Endothelial cell of umbilical vein (primary cell): Measurements from ENCODE around the gene ITGA7. TPM values are rescaled to one million over a fixed set of nuclear protein-coding genes. Genes with fewer than 3 reads are reported as not detected.

ENCODE experiments used
- BruUV-seq: library from RNA; stranded (reverse); fragments of 400-500 nt; replicated peaks from 2 replicates; lab custom pipeline; 2021; lab: Mats Ljungman, UMichigan
- CTCF ChIA-PET: fragments of 300-600, 350-600 bp; sonication (Branson Sonifier 250); formaldehyde crosslinking; loops from one replicate; lab custom pipeline; 2021; ENCODE audit warnings: antibody characterized with exemption, inconsistent platforms; lab: Charles Lee
- POLR2A ChIA-PET: fragments of 300-600, 350-600 bp; sonication (Branson Sonifier 250); formaldehyde crosslinking; loops from one replicate; lab custom pipeline; 2021; ENCODE audit warnings: antibody characterized with exemption, inconsistent platforms; lab: Charles Lee
- DNase-seq: peaks from one replicate; pipeline ENCODE4 v3.0.0-alpha.2; 2011; ENCODE audit warnings: low read depth, low spot score
- FAIRE-seq: peaks from 2 replicates; lab custom pipeline; 2011; peaks lifted over from hg19 to GRCh38; lab: Jason Lieb, UNC
- H2AFZ ChIP-seq: 2 replicates; pipeline ENCODE4 v1.6.0; 2012; ENCODE audit warnings: low read depth, low read length, control low read depth, inconsistent platforms
- H3K27ac ChIP-seq: 2 replicates; pipeline ENCODE4 v1.5.1; 2011; ENCODE audit warnings: low read depth, mild to moderate bottlenecking, control low read depth, low read length, moderate library complexity; ENCODE audit not compliant: insufficient read depth
- H3K27me3 ChIP-seq, 2 experiments: 2 replicates each; pipeline versions ENCODE4 v1.6.0 to v1.6.1; 2011; ENCODE audit warnings: low read length in 2 of 2, mixed read lengths in 1 of 2; ENCODE audit not compliant: control insufficient read depth in 2 of 2, insufficient read depth in 2 of 2
- H3K36me3 ChIP-seq, 2 experiments: 2 replicates in 1 of 2; 3 replicates in 1 of 2; pipeline ENCODE4 v1.5.1; 2011; ENCODE audit warnings: low read length in 2 of 2, mild to moderate bottlenecking in 1 of 2, moderate library complexity in 1 of 2; ENCODE audit not compliant: control insufficient read depth in 2 of 2, insufficient read depth in 2 of 2; ENCODE audit errors: extremely low read depth in 1 of 2
- H3K4me1 ChIP-seq: 3 replicates; pipeline ENCODE4 v1.5.1; 2011; ENCODE audit warnings: mild to moderate bottlenecking, low read length; ENCODE audit not compliant: control insufficient read depth, insufficient read depth; ENCODE audit errors: extremely low read depth
- H3K4me2 ChIP-seq: 2 replicates; pipeline ENCODE4 v1.6.1; 2011; ENCODE audit warnings: low read length, control low read depth, mixed read lengths; ENCODE audit not compliant: insufficient read depth
- H3K4me3 ChIP-seq, 3 experiments: fragments of 200-600 bp in 1 of 3; sonication (generic), shearing (Covaris generic) in 1 of 3; replicated peaks in 1 of 3; 2 replicates each; pipeline ENCODE4 v1.5.1; 2011 to 2016; ENCODE audit warnings: control low read depth in 3 of 3, low read length in 3 of 3, mild to moderate bottlenecking in 2 of 3, inconsistent platforms in 1 of 3, low read depth in 1 of 3, moderate library complexity in 1 of 3; ENCODE audit not compliant: insufficient read depth in 1 of 3
- H3K79me2 ChIP-seq: 2 replicates; pipeline ENCODE4 v1.6.0; 2012; ENCODE audit warnings: low read length, inconsistent platforms; ENCODE audit not compliant: control insufficient read depth, insufficient read depth
- H3K9ac ChIP-seq: replicated peaks from 2 replicates; pipeline ENCODE3; 2011; ENCODE audit warnings: low read length, control low read depth; ENCODE audit not compliant: insufficient read depth; ENCODE audit errors: extremely low read depth
- H3K9me1 ChIP-seq: replicated peaks from 3 replicates; pipeline ENCODE4 v1.6.0; 2011; ENCODE audit warnings: mild to moderate bottlenecking, low read length; ENCODE audit not compliant: control insufficient read depth, insufficient read depth; ENCODE audit errors: extremely low read depth
- H3K9me3 ChIP-seq: replicated peaks from 2 replicates; pipeline ENCODE4 v1.5.1; 2012; ENCODE audit warnings: low read length, inconsistent platforms; ENCODE audit not compliant: control insufficient read depth, insufficient read depth
- H4K20me1 ChIP-seq: replicated peaks from 2 replicates; pipeline ENCODE3; 2011; ENCODE audit warnings: mild to moderate bottlenecking, low read length; ENCODE audit not compliant: control insufficient read depth, insufficient read depth; ENCODE audit errors: extremely low read depth
- EZH2 ChIP-seq: IDR thresholded peaks from 2 replicates; pipeline ENCODE4 v1.6.1; 2012; ENCODE audit warnings: borderline replicate concordance, low read depth, mild to moderate bottlenecking, moderate library complexity, low read length, inconsistent platforms; ENCODE audit not compliant: severe bottlenecking
- FOS ChIP-seq: IDR thresholded peaks from 2 replicates; pipeline ENCODE4 v1.6.1; 2011; ENCODE audit warnings: mild to moderate bottlenecking, low read length, moderate library complexity, borderline replicate concordance; ENCODE audit not compliant: insufficient read depth
- GATA2 ChIP-seq: IDR thresholded peaks from 2 replicates; pipeline ENCODE4 v1.7.0; 2011; ENCODE audit warnings: low read depth, mild to moderate bottlenecking, moderate library complexity, mixed read lengths, low read length; ENCODE audit not compliant: insufficient read length, insufficient read depth
- JUN ChIP-seq: IDR thresholded peaks from 2 replicates; pipeline ENCODE4 v1.6.1; 2011; ENCODE audit warnings: borderline replicate concordance, low read depth; ENCODE audit not compliant: insufficient read length, insufficient read depth
- MYC ChIP-seq: IDR thresholded peaks from one replicate; pipeline ENCODE4 v1.6.1; 2011; ENCODE audit warnings: mild to moderate bottlenecking, low read depth, low read length
- POLR2A ChIP-seq: IDR thresholded peaks from 2 replicates; pipeline ENCODE4 v1.6.1; 2012; ENCODE audit warnings: low read depth, mild to moderate bottlenecking, control low read depth, low read length
- POLR2AphosphoS5 ChIP-seq: IDR thresholded peaks from 2 replicates; pipeline ENCODE4 v1.6.1; 2012; ENCODE audit warnings: low read depth, mild to moderate bottlenecking, control low read depth, low read length, moderate library complexity; ENCODE audit not compliant: insufficient read depth
- dilution Hi-C: fragments of 300-500 bp; cut with MboI; formaldehyde crosslinking; loops from one replicate; pipeline ENCODE4 v1.15.0; 2019; ENCODE audit warnings: low sequenced_read_pairs; ENCODE audit not compliant: extremely low pct_ligation_motif_present
- intact Hi-C: fragments of 100-400 bp; cut with micrococcal nuclease; formaldehyde crosslinking; loops from one replicate; pipeline ENCODE4 v1.10.0; 2022
- polyA plus RNA-seq, 4 experiments: library from polyadenylated mRNA; depleted of rRNA in 3 of 4; stranded (reverse) in 3 of 4; unstranded in 1 of 4; fragments of >200 nt; gene quantifications; 2 replicates each; pipeline versions ENCODE4 v1.2.1 to v1.2.3, GENCODE V29; 2011 to 2012; ENCODE audit warnings: missing spikeins in 1 of 4
- total RNA-seq: library from RNA; stranded (reverse); gene quantifications from 2 replicates; pipeline ENCODE4 v1.2.3, GENCODE V29; 2021
- TF ChIP-seq, protein P1 (sequence below): IDR thresholded peaks from 2 replicates; pipeline ENCODE4 v1.6.1; 2011; ENCODE audit not compliant: insufficient read depth, insufficient read length
- TF ChIP-seq, protein P2 (sequence below), 2 donors: IDR thresholded peaks; 1 replicate in 1 of 2; 2 replicates in 1 of 2; pipeline ENCODE4 v1.5.1; 2011; ENCODE audit warnings: low read length in 2 of 2, mild to moderate bottlenecking in 2 of 2, moderate library complexity in 2 of 2, control low read depth in 1 of 2, inconsistent platforms in 1 of 2, low read depth in 1 of 2; ENCODE audit not compliant: insufficient read depth in 1 of 2; ENCODE audit errors: extremely low read depth in 1 of 2

Gene ITGA7
- total and polyA plus RNA-seq, 2 donors (not counting 3 experiments of a cell fraction or from before 2014, with no cell fraction given), result 0.41 to 0.84 TPM

GRCh38 chr12:55725556-55725955 is 17.9 kb upstream of the ITGA7 start:
- H2AFZ ChIP-seq, result no peak overlapping the region
- TF ChIP-seq MYC (no peak), POLR2AphosphoS5 (no peak), JUN (no peak), FOS (no peak), GATA2 (no peak), POLR2A (no peak), EZH2 (no peak)
- TF ChIP-seq, protein P1, sequence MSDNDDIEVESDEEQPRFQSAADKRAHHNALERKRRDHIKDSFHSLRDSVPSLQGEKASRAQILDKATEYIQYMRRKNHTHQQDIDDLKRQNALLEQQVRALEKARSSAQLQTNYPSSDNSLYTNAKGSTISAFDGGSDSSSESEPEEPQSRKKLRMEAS, result no peak
- TF ChIP-seq, protein P2, sequence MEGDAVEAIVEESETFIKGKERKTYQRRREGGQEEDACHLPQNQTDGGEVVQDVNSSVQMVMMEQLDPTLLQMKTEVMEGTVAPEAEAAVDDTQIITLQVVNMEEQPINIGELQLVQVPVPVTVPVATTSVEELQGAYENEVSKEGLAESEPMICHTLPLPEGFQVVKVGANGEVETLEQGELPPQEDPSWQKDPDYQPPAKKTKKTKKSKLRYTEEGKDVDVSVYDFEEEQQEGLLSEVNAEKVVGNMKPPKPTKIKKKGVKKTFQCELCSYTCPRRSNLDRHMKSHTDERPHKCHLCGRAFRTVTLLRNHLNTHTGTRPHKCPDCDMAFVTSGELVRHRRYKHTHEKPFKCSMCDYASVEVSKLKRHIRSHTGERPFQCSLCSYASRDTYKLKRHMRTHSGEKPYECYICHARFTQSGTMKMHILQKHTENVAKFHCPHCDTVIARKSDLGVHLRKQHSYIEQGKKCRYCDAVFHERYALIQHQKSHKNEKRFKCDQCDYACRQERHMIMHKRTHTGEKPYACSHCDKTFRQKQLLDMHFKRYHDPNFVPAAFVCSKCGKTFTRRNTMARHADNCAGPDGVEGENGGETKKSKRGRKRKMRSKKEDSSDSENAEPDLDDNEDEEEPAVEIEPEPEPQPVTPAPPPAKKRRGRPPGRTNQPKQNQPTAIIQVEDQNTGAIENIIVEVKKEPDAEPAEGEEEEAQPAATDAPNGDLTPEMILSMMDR (IDR thresholded peaks at IDR 0.05; ENCODE audit: extremely low read depth in 1 of 2, insufficient read depth in 1 of 2, low read depth in 1 of 2, low read length in 2 of 2), result no peak
- no peak for DNase-seq
- dilution Hi-C loops (no loop called here), intact Hi-C loops (no loop called here)
- peaks cover 30% of the 10 kb centered on the region for H3K79me2 ChIP-seq
- FAIRE-seq, result no peak
- no peak overlapping the region for H3K4me3 ChIP-seq
- no peaks in the 10 kb centered on the region for H3K27me3 ChIP-seq
- BruUV-seq, result no TSS peak
- no peaks in the 10 kb centered on the region for H4K20me1 ChIP-seq
- no peak overlapping the region for H3K9ac ChIP-seq
- POLR2A ChIA-PET, result no interaction called here
- no peaks in the 10 kb centered on the region for H3K9me1 ChIP-seq
- peaks cover 13 to 27% of the 10 kb centered on the region in 2 experiments for H3K36me3 ChIP-seq
- H3K4me1 ChIP-seq, result peaks cover 25% of the 10 kb centered on the region
- H3K27ac ChIP-seq, result no peak overlapping the region
- CTCF ChIA-PET, result interaction anchor here (1.1 to 11.1 kb wide), 4 partner anchors 12 to 304 kb away, joined by 3 to 151 read pairs (median 4); partner anchors contain the start of gene ITGA7
- no peaks in the 10 kb centered on the region for H3K9me3 ChIP-seq
- H3K4me2 ChIP-seq, result no peak overlapping the region
